Esophagus muscularis mucosa (tissue), 3 donors: ENCODE measurements around the gene AP2A1.

ENCODE experiments used
- CTCF ChIP-seq, 3 experiments: fragments of 200-600 bp in 2 of 3; fragments of 450-650 bp in 1 of 3; sonication (generic) in 2 of 3; IDR thresholded peaks; one replicate each; pipeline ENCODE4 v1.5.1; 2017 to 2019; ENCODE audit warnings: antibody characterized with exemption in 3 of 3, mild to moderate bottlenecking in 2 of 3, moderate library complexity in 1 of 3
- POLR2A ChIP-seq: fragments of 450-650 bp; IDR thresholded peaks from one replicate; pipeline ENCODE4 v1.6.1; 2017; ENCODE audit warnings: antibody characterized with exemption, moderate library complexity, mild to moderate bottlenecking, low read depth

- no peak for TF ChIP-seq CTCF (IDR thresholded peaks at IDR 0.05)
- TF ChIP-seq POLR2A, result no peak
Observed at GRCh38 chr19:49829721-49830120, 62.9 kb downstream of the AP2A1 start.
